Effector memory CD4-positive, alpha-beta T cell (primary cell): ENCODE results near the gene DAGLA.

ENCODE experiments used
- DNase-seq, 3 donors: peaks; one replicate each; pipeline ENCODE4 v3.0.0-alpha.2; 2020
- H3K27ac ChIP-seq: 2 replicates; pipeline ENCODE4 v1.7.0; 2013; ENCODE audit warnings: mild to moderate bottlenecking, low read length, moderate library complexity; ENCODE audit not compliant: insufficient read depth, poor library complexity, severe bottlenecking
- H3K27me3 ChIP-seq: replicated peaks from 2 replicates; pipeline ENCODE4 v1.7.0; 2013; ENCODE audit warnings: mild to moderate bottlenecking, low read length; ENCODE audit not compliant: insufficient read depth, control insufficient read depth, poor library complexity, severe bottlenecking
- H3K36me3 ChIP-seq: 2 replicates; pipeline ENCODE4 v1.7.0; 2013; ENCODE audit warnings: mild to moderate bottlenecking, low read length, moderate library complexity; ENCODE audit not compliant: control insufficient read depth, insufficient read depth
- H3K4me1 ChIP-seq: 2 replicates; pipeline ENCODE4 v1.7.0; 2013; ENCODE audit warnings: low read length, mild to moderate bottlenecking; ENCODE audit not compliant: control insufficient read depth, insufficient read depth, poor library complexity, severe bottlenecking
- H3K4me3 ChIP-seq: 2 replicates; pipeline ENCODE4 v1.7.0; 2013; ENCODE audit warnings: low read length, low read depth, mild to moderate bottlenecking; ENCODE audit not compliant: insufficient read depth, poor library complexity, severe bottlenecking
- H3K9me3 ChIP-seq: 2 replicates; pipeline ENCODE4 v1.7.0; 2013; ENCODE audit warnings: mild to moderate bottlenecking, low read length, moderate library complexity; ENCODE audit not compliant: control insufficient read depth

Gene DAGLA

DNA sequence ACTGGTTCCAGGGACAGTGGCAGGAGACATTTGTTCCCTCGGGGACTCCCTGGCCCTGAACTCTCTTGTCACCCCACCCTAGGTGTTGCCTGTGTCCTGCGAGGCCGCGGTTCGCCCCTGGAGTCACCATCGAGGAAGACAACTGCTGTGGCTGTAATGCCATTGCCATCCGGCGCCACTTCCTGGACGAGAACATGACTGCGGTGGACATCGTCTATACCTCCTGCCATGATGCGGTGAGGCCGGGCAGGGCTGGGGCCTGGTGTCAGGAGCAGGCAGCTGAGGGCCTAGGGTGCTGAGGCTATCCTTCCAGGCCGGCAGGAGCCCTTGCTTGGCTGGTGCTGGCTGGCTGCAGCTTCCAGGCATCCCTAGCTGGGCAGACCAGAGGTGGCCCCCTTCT, 54.6 kb downstream of the DAGLA start:
- no peak overlapping the region for H3K27ac ChIP-seq
- DNase-seq, result no peak
- H3K27me3 ChIP-seq, result no peaks in the 10 kb centered on the region
- no peaks in the 10 kb centered on the region for H3K36me3 ChIP-seq
- no peaks in the 10 kb centered on the region for H3K4me1 ChIP-seq
- no peak overlapping the region for H3K4me3 ChIP-seq
- no peaks in the 10 kb centered on the region for H3K9me3 ChIP-seq

DNA sequence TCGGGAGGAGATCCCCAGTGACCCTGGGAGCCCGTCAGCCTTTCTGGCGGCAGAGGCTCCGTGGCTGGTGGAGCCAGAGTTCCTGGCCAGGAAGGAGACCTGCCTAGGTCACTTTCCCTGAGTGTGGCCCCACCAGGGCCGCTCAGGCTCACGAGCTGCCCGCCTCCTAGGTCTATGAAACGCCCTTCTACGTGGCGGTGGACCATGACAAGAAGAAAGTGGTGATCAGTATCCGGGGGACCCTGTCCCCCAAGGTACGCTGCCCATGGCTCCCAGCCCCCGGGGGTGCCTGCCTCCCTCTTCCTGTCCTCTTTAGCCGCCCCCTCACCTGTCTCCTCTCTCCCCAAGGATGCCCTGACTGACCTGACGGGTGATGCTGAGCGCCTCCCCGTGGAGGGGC, 55.2 kb downstream of the DAGLA start:
- H3K27ac ChIP-seq, result no peak overlapping the region
- H3K27me3 ChIP-seq, result no peaks in the 10 kb centered on the region
- H3K9me3 ChIP-seq, result no peaks in the 10 kb centered on the region
- no peaks in the 10 kb centered on the region for H3K4me1 ChIP-seq
- no peaks in the 10 kb centered on the region for H3K36me3 ChIP-seq
- DNase-seq, result no peak
- H3K4me3 ChIP-seq, result no peak overlapping the region

DNA sequence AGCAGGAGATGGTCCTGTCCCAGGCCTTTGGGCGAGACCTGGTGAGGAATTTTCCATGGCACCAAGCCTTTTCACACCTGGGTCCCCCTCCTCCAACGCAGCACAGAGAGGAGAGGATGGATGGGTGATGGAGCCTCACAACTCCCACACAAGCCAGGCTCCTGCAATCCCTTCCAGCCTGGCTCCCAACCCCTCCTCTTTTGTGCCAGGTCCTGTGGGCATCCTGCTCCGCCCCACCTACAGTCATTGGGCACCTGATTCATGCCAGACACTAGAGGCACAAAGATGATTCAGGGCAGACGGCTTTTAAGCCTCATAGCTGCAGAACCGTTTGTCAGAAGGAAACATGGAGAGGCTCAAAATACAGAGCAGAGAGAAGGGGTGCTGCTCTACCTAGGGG, 56.1 kb downstream of the DAGLA start:
- no peak for DNase-seq
- Histone ChIP-seq H3K27me3 (no peaks in the 10 kb centered on the region), H3K36me3 (no peaks in the 10 kb centered on the region)

DNA sequence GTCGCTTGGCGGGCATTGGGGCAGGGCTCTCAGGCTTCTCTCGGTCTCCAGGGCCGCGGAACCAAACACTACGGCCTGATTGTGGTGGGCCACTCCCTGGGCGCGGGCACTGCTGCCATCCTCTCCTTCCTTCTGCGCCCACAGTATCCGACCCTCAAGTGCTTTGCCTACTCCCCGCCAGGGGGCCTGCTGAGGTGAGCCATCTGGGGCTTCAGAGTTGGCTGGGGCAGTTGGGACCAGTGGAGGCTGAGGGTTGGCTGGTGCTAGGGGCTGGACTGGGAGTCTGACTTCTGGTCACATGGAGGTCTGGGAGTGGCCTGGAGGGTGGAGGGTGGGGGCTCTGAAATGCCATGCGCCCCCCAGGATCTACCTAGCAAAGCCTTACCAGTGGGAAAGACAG, 56.9 kb downstream of the DAGLA start:
- no peaks in the 10 kb centered on the region for H3K4me1 ChIP-seq
- H3K36me3 ChIP-seq, result no peaks in the 10 kb centered on the region
- H3K9me3 ChIP-seq, result no peaks in the 10 kb centered on the region
- H3K27ac ChIP-seq, result no peak overlapping the region
- H3K4me3 ChIP-seq, result no peak overlapping the region
- DNase-seq, result no peak
- H3K27me3 ChIP-seq, result no peaks in the 10 kb centered on the region

More for the DNA sequence above, 56.1 kb downstream of the DAGLA start:
- Histone ChIP-seq H3K4me3 (no peak overlapping the region), H3K27ac (no peak overlapping the region), H3K4me1 (no peaks in the 10 kb centered on the region), H3K9me3 (no peaks in the 10 kb centered on the region)

GRCh38 chr11:61737636-61738386, 57.6 kb downstream of the DAGLA start:
- Histone ChIP-seq H3K36me3 (no peaks in the 10 kb centered on the region), H3K4me1 (no peaks in the 10 kb centered on the region), H3K4me3 (no peak overlapping the region), H3K27ac (no peak overlapping the region), H3K9me3 (no peaks in the 10 kb centered on the region), H3K27me3 (no peaks in the 10 kb centered on the region)
- DNase-seq, result no peak

DNA sequence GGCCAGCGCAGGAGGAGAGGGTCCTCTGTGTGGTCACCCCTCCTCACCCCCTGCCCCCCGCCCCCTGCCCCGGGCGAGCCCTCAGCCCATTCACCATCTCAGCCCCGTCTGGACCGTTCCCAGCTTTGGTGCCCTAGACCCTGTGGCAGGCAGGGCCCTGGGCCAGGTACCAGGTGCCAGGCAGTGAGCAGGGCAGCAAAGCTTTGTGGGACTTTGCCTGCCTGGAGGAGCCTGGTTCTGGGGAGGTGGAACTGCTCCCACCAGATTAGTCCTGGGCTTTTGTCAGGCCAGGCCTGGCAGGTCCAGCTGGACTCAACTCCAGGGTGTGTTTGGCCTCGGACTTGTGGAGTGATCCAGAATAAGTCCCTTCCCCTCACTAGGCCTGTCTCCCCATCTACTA, 58.6 kb downstream of the DAGLA start:
- no peaks in the 10 kb centered on the region for H3K27me3 ChIP-seq
- H3K9me3 ChIP-seq, result no peaks in the 10 kb centered on the region
- H3K36me3 ChIP-seq, result no peaks in the 10 kb centered on the region
- H3K4me3 ChIP-seq, result no peak overlapping the region
- H3K27ac ChIP-seq, result no peak overlapping the region
- DNase-seq, result no peak
- H3K4me1 ChIP-seq, result no peaks in the 10 kb centered on the region

DNA sequence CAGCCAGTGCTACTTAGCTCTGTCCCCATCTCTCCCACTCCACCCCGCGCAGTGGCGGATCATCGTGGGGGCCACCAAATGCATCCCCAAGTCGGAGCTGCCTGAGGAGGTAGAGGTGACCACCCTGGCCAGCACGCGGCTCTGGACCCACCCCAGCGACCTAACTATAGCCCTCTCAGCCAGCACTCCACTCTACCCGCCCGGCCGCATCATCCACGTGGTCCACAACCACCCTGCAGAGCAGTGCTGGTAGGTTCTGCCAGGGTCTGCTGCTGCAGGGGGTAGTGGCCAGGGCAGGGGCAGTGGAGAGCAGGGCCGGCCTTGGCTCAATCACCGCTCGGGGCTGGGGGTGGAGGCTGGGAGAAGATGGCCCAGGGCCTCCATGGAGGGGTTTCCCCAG, 59.2 kb downstream of the DAGLA start:
- Histone ChIP-seq H3K27me3 (no peaks in the 10 kb centered on the region), H3K4me3 (no peak overlapping the region), H3K9me3 (no peaks in the 10 kb centered on the region), H3K27ac (no peak overlapping the region), H3K36me3 (no peaks in the 10 kb centered on the region), H3K4me1 (no peaks in the 10 kb centered on the region)
- DNase-seq, result no peak

GRCh38 chr11:61739966-61740365, 59.8 kb downstream of the DAGLA start:
- no peak for DNase-seq
- Histone ChIP-seq H3K4me1 (no peaks in the 10 kb centered on the region), H3K27ac (no peak overlapping the region), H3K27me3 (no peaks in the 10 kb centered on the region), H3K4me3 (no peak overlapping the region), H3K9me3 (no peaks in the 10 kb centered on the region), H3K36me3 (no peaks in the 10 kb centered on the region)

DNA sequence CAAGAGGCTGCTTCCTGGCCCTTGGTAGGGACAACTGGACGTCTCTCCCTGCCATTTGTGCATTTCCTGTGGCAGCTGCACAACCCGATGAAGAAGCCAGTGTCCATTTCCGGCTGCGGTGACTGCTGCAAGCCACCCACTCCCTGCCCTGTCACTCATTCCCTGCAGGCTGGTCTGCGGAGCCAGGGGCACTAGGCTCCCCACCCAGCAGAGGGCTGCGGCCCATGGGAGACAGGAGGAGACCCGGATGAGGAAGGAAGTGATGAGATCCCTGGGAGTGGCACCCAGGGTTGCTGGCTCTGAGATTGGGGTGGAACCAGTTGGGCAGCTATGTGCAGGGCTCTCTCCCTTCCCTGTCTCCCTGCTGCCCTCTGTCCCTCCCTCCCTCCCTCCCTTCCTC, 62.2 kb downstream of the DAGLA start:
- H3K36me3 ChIP-seq, result no peaks in the 10 kb centered on the region
- no peaks in the 10 kb centered on the region for H3K9me3 ChIP-seq
- H3K27me3 ChIP-seq, result no peaks in the 10 kb centered on the region
- no peak overlapping the region for H3K4me3 ChIP-seq
- no peak overlapping the region for H3K27ac ChIP-seq
- H3K4me1 ChIP-seq, result no peaks in the 10 kb centered on the region
- no peak for DNase-seq

- Histone ChIP-seq H3K4me1 (no peaks in the 10 kb centered on the region), H3K27me3 (peaks cover 5% of the 10 kb centered on the region), H3K36me3 (no peaks in the 10 kb centered on the region), H3K4me3 (no peak overlapping the region), H3K9me3 (no peaks in the 10 kb centered on the region), H3K27ac (no peak overlapping the region)
- no peak for DNase-seq
Measured at GRCh38 chr11:61743486-61744095, 63.4 kb downstream of the DAGLA start.
